Loucy (cell line): ENCODE data around the gene VPS13D.

Source experiments
- EZH2phosphoT487 ChIP-seq: fragments of 200-600 bp; IDR thresholded peaks from 2 replicates; pipeline ENCODE4 v1.6.1; 2018; ENCODE audit warnings: antibody characterized with exemption, mild to moderate bottlenecking, moderate library complexity, borderline replicate concordance
- TF ChIP-seq, protein P1 (sequence below): fragments of 200-600 bp; sonication (generic); conservative IDR thresholded peaks from 2 replicates; pipeline ENCODE4 v1.5.1; 2014; ENCODE audit warnings: mild to moderate bottlenecking, antibody characterized with exemption, low read length

GRCh38 chr1:12536023-12536639, 306.3 kb downstream of the VPS13D start:
- TF ChIP-seq, protein P1, sequence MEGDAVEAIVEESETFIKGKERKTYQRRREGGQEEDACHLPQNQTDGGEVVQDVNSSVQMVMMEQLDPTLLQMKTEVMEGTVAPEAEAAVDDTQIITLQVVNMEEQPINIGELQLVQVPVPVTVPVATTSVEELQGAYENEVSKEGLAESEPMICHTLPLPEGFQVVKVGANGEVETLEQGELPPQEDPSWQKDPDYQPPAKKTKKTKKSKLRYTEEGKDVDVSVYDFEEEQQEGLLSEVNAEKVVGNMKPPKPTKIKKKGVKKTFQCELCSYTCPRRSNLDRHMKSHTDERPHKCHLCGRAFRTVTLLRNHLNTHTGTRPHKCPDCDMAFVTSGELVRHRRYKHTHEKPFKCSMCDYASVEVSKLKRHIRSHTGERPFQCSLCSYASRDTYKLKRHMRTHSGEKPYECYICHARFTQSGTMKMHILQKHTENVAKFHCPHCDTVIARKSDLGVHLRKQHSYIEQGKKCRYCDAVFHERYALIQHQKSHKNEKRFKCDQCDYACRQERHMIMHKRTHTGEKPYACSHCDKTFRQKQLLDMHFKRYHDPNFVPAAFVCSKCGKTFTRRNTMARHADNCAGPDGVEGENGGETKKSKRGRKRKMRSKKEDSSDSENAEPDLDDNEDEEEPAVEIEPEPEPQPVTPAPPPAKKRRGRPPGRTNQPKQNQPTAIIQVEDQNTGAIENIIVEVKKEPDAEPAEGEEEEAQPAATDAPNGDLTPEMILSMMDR: no peak
- no peak for TF ChIP-seq EZH2phosphoT487
